Spleen (tissue), 7 donors: Measurements from ENCODE around the gene FLNB.

Experiments used
- POLR2A ChIP-seq, 3 donors: fragments of 450-650 bp; IDR thresholded peaks; one replicate each; pipeline ENCODE4 v1.5.1; 2017; ENCODE audit warnings: antibody characterized with exemption in 3 of 3, mild to moderate bottlenecking in 1 of 3
- POLR2AphosphoS5 ChIP-seq, 3 donors: sonication (generic); formaldehyde crosslinking; IDR thresholded peaks; one replicate each; pipeline ENCODE4 v1.5.1; 2017; ENCODE audit warnings: antibody characterized with exemption in 3 of 3
- TF ChIP-seq, protein P1 (sequence below), 11 experiments: fragments of 200-600 bp in 7 of 11; fragments of 450-650 bp in 4 of 11; sonication (generic) in 4 of 11; IDR thresholded peaks in 8 of 11; conservative IDR thresholded peaks in 3 of 11; 1 replicate in 7 of 11; 2 replicates in 4 of 11; pipeline versions ENCODE4 v1.4.0 to v1.8.0; 2016 to 2021; ENCODE audit warnings: antibody characterized with exemption in 11 of 11, inconsistent platforms in 4 of 11, mild to moderate bottlenecking in 1 of 11
- donor health status: DM: no; HTN: no; CAD: no; lungs with moderate emphysema.
- donor health status: DM: no; HTN: no; CAD: no.
- donor health status: DM: no; HTN: no; CAD: no.

DNA sequence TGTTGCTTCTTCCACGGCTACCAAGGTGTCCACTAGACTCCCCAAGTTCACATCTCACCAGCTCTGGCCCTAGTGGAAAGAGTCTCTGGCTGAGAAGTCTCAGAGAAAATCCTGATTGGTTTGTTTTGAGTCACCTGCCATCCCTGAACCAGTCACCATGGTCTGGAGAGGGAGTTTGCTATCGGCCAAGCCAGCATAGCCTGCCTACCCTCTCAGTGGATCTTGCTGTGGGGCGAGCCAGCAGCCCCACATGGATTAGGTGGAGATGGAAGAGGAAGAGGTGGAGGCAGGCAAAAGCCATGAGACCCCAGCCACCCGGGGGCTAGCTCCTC is 48.1 kb upstream of the FLNB start:
- TF ChIP-seq POLR2A (IDR thresholded peaks at IDR 0.05) (no peak), POLR2AphosphoS5 (IDR thresholded peaks at IDR 0.05) (no peak)
- TF ChIP-seq, protein P1, sequence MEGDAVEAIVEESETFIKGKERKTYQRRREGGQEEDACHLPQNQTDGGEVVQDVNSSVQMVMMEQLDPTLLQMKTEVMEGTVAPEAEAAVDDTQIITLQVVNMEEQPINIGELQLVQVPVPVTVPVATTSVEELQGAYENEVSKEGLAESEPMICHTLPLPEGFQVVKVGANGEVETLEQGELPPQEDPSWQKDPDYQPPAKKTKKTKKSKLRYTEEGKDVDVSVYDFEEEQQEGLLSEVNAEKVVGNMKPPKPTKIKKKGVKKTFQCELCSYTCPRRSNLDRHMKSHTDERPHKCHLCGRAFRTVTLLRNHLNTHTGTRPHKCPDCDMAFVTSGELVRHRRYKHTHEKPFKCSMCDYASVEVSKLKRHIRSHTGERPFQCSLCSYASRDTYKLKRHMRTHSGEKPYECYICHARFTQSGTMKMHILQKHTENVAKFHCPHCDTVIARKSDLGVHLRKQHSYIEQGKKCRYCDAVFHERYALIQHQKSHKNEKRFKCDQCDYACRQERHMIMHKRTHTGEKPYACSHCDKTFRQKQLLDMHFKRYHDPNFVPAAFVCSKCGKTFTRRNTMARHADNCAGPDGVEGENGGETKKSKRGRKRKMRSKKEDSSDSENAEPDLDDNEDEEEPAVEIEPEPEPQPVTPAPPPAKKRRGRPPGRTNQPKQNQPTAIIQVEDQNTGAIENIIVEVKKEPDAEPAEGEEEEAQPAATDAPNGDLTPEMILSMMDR (IDR thresholded peaks at IDR 0.05 in 8 of 11, conservative IDR thresholded peaks at IDR 0.05 in 3 of 11), result no peak
